ENCODE measurements around the gene RANGAP1.

The RANGAP1 gene

DNA sequence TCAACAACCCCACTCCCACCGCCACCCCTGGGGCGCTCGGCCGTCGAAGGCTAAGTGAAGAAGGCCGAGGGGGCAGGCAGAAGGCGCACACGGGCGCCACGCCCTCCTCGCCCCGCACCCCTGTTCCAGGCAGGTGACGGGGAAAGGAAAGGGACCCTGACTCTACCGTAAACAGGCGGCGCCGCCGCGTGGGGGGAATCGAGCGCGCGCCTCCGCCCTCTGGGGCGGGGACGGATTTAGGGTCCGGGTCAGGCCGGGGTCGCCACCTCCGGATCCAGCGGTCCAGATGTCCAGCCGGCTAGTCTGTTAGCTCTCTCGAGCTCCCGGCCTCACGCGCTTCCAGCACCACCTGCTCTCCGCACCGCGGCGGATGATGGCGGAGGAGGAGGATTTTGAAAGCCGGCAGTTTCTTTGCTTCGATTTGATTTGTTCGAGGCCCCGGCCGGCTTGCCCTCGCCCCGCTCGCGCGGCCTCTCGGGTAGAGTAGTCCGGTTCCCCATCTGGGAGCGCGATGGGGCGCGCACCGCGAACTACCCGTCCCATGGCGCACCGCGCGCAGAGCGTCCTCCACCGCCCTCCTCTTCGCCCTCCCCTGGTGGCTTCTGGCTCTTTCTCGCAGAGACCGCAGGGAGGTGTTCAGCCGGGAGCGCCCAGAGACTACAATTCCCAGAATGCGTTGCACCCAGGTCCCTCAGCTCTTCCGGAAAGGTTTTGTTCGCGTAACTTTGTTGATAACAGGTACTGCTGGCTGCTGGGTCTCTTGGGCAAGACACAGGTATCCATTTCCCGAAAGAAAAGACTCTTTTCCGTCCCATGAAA, at the start of gene RANGAP1:
Gene RANGAP1, minus strand, starts transcription at position 368 of the 819 bp plus-strand sequence. CDS start 5,143 bp downstream, outside the sequence.
- peak; percentile 99 for DNase-seq

GRCh38 chr22:41334951-41335635, 49.1 kb upstream of the RANGAP1 start:
- no peak for DNase-seq

GRCh38 chr22:41334215-41334614, 48.2 kb upstream of the RANGAP1 start:
- no peak for DNase-seq

DNA sequence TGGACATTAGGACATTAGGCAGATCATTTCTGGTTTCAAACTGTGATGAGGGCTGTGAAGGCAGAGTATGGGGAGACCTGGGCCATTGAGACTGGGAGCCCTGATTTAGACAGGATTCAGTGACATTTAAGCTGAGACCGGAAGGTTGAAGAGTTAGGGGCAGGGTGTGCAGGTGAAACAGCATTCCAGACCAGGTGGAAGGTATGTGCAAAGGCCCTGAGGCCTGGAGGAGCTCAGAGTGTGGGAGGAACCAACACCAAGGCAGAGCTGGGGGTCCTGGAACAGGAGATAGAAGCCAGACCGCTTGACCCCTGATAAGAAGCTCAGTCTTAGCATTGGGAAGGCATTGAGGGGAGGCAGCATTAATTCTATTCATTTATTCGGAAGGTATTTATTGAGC, 47.8 kb upstream of the RANGAP1 start:
- DNase-seq: no peak

DNA sequence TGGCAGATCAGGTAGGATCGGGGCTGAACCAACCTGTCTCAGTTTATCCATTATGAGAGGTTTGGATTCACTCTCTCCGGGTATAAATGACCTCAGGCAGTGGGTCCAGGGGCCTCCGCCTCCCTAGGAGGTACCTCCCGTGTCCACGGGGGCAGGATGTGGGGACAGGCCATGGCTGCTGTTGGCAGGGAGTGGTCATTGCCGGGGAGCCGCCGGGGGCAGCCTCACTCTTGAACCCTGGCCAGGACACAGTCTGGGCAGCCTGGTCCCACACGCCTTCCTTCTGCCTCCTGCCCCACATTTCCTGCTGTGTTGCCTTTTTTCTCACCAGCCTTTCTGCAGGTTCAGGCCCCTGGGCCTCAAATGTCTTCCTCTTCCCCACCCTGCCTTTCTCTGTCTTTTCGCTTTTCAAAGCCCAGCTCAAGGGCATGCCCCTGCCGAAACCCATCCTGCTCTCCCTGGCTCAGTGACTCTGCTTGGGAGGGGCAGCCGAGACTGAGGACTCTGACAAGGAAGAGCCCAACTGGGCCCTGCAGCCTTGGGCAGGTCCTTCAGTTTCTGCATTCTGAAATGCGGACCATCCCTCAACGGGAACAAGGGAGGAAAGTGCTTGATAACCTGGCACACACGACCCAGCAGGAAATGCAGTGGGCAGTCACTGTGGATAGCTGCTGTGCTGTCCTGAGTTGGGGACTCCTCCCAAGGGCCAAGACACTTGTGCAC, 46.4 kb upstream of the RANGAP1 start:
- no peak for DNase-seq

DNA sequence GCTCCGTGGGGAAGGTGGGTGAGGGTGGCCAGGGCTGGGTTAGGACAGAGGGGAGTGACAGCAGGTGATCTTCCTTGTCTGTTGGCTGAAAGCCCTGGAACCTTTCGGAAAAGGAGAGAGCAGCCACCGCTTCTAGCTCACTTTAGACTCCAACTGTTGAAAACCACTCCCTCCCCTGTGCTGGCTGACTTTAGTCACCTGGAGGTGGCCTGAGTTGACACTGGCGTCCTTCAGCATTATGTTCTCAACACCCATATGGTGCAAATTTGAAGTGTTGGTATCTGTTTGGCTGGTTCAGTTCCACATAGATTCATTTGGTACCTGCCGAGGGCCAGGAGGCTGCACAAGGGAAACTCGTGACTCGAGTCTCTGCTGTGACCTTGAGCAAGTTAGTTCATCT, 44.2 kb upstream of the RANGAP1 start:
- DNase-seq: no peak

- no peak for DNase-seq
These were observed 41.1 kb upstream of the RANGAP1 start for GRCh38 chr22:41327124-41327523.

DNA sequence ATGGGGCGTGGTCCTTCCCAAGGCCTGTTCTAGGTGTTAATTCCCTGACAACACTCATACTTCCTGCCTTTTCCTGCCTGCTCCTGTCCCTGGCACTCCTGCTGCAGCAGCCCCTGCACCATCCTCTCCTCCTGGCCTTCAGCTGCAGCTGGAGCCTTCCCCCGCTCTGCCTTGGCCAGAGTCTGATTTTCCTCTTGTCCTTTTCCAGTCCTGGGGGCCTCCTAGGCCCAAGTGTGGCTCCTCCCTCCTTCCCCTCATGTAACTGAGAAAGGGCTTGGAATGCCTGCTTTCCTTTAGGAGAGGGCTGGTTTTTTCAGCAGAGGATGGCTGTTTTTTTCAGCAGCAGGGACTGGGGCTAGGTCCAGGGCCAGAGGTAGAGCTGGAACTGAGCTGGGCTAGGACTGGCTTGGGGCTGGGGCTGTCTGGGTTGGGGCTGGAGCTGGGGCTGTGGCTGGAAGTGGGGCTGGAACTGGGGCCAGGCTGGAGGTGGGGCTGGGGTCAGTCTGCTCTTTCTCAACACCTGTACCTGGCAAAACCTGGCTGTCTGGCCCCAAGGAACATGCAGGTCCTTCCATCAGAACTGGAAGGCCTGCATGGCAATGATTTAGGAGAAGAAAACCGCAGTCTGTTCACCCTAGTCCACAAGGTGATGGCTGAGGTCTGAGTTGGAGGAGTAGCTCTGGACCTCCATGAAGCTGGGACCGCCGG, 39.0 kb upstream of the RANGAP1 start:
- DNase-seq: no peak

- no peak for DNase-seq
These were observed 34.6 kb upstream of the RANGAP1 start for GRCh38 chr22:41320416-41321240.

DNA sequence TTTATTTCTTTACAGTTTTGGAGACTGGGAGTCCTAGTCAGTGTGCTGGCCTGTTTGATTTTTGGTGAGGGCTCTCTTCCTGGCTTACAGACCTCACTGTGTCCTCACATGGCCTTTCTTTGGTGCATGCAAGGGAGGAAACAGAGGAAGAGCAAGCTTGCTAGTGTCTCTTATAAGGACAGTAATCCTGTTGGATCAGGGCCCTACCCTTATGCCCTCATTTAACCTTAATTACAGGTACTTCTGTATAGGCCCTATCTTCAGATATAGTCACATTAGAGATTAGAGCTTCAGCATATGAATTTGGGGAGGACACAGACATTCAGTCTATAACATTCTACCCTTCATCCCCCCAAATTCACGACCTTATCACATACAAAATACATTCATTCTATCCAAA, 29.6 kb upstream of the RANGAP1 start:
- DNase-seq: no peak

- no peak for DNase-seq
These were observed 28.8 kb upstream of the RANGAP1 start for GRCh38 chr22:41314821-41315220.

DNA sequence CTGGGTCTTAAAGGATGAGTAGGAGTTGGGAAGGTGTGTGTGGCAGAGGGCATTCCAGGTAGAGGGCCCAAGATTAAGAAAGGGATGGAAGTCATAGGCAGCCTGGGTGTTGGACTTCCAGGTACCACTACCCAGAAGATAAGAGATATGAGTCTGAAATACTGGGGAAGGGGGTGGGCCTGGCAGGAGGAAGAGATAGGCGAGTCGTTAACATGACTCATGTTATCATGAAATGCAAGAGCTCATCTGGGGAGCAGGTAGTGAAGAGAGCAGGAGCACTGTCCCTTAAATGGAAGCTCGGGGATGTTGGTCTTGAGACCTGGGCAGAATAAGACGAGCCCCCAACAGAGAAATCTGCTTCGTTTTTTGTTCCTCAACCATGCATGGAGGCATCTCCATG, 25.5 kb upstream of the RANGAP1 start:
- DNase-seq: no peak

GRCh38 chr22:41310336-41310735, 24.3 kb upstream of the RANGAP1 start:
- no peak for DNase-seq

GRCh38 chr22:41308544-41308947, 22.6 kb upstream of the RANGAP1 start:
- DNase-seq: no peak

GRCh38 chr22:41308054-41308453, 22.1 kb upstream of the RANGAP1 start:
- DNase-seq: no peak

DNA sequence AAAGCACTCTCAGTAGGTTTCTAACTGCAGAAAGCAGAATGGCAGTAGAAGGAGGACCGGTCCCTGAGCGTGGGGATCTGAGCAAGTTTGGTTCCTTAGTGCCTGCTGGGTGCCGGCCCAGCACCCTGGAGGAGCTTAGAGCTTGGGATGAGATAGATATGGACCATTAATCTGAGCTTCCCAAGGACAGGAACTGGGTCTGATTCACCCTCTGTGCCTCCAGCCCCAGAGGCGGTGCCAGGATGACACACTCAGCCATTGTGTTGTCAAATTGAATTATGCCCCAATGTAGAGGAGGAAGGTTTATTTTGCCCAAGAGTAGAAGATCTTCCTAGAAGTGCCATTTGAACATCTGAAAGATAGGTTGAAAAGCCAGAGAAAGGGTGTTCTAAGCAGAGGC, 19.7 kb upstream of the RANGAP1 start:
- no peak for DNase-seq

- DNase-seq: no peak
These were observed 16.8 kb upstream of the RANGAP1 start for GRCh38 chr22:41302811-41303210.

- no peak for DNase-seq
These were observed 16.2 kb upstream of the RANGAP1 start for GRCh38 chr22:41302021-41302767.

GRCh38 chr22:41301085-41302020, 15.4 kb upstream of the RANGAP1 start, which contains the start of gene ZC3H7B:
Gene ZC3H7B (plus strand): TSS chr22:41301525. CDS start chr22:41320661, 19,136 bp downstream.
- DNase-seq: peak; percentile 64

DNA sequence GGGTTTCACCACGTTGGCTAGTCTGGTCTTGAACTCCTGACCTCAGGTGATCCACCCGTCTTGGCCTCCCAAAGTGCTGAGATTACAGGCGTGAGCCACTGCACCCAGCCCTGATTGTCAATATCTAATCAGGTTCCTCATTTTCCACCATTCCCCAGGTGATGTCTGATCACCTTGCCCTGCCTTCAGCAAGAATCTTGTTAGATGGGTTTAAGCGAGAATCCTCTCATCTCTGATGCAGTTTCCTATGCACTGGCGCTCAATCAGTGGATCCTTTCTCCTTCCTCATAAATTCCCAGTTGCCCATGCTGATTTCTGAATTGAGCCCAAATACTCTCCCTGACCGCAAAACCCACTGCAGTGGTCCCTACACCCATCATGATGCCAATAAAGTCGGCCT, 14.7 kb upstream of the RANGAP1 start:
- DNase-seq: no peak
